NK-92 treated with Interleukin-12 subunit alpha and Interleukin-12 subunit beta, amount 100 ng/mL, for 24 hours (cell line): ENCODE results near the gene ITPA.

Experiments
- DNase-seq: peaks from one replicate; lab custom pipeline; 2025; lab: John Stamatoyannopoulos, UW

Gene ITPA

GRCh38 chr20:3209257-3209945, at the start of gene ITPA:
ITPA (plus strand) TSS chr20:3209498; CDS start chr20:3209552, 54 bp downstream.
- DNase-seq, result peak; percentile 30

- DNase-seq, result no peak
Measured at GRCh38 chr20:3160418-3160817, 48.9 kb upstream of the ITPA start.

GRCh38 chr20:3161316-3162079, 47.8 kb upstream of the ITPA start:
- no peak for DNase-seq

- no peak for DNase-seq
Measured at GRCh38 chr20:3162080-3162611, 47.2 kb upstream of the ITPA start.

- no peak for DNase-seq
Measured at GRCh38 chr20:3163099-3164042, 45.9 kb upstream of the ITPA start.

GRCh38 chr20:3164043-3164762, 45.1 kb upstream of the ITPA start:
- DNase-seq, result no peak

GRCh38 chr20:3164763-3165410, 44.4 kb upstream of the ITPA start:
- no peak for DNase-seq

- DNase-seq, result no peak
Measured at GRCh38 chr20:3165473-3166337, 43.6 kb upstream of the ITPA start.

GRCh38 chr20:3166338-3166912, 42.9 kb upstream of the ITPA start:
- DNase-seq, result no peak

- DNase-seq, result no peak
Measured at GRCh38 chr20:3166913-3167342, 42.4 kb upstream of the ITPA start.

GRCh38 chr20:3167738-3168078, 41.6 kb upstream of the ITPA start:
- DNase-seq, result no peak

GRCh38 chr20:3168079-3168828, 41.0 kb upstream of the ITPA start:
- DNase-seq, result no peak

- DNase-seq, result no peak
Measured at GRCh38 chr20:3168829-3169590, 40.3 kb upstream of the ITPA start.

GRCh38 chr20:3171391-3172125, 37.7 kb upstream of the ITPA start:
- DNase-seq, result no peak

- DNase-seq, result no peak
Measured at GRCh38 chr20:3172126-3172932, 37.0 kb upstream of the ITPA start.

GRCh38 chr20:3172933-3173609, 36.2 kb upstream of the ITPA start, which contains the start of gene LZTS3:
LZTS3 (minus strand) TSS chr20:3173549; CDS start chr20:3167163, 6,386 bp downstream.
- no peak for DNase-seq
